ENCODE data around the gene JPH2. TPM values are rescaled to one million over a fixed set of nuclear protein-coding genes. Genes with fewer than 3 reads are reported as not detected.

JPH2 gene
- total and polyA plus RNA-seq, 2 of the 4 experiments (the other 2 are of a cell fraction), result 0.44 to 0.54 TPM

DNA sequence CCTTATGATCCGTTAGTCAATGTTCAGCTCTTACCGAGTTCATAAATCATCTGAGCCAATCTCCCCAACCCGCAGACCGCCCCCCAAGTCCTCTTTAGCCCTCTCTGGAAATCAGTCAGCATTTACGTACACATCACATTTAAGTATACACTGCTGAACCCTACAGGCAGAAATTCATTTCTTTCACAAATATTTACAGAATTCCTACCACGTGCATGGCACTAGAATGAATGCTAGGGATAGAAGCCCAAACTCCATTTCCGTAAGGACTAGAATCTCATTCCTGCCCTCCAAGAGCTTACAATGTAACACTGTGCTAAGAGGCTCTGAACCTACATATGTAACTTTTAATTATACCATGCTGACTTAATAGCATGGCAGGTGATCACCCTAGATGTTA, 21.8 kb upstream of the JPH2 start:
- peak overlapping the region; percentile 39; the same call in 1 of the 2 replicates for H3K27ac ChIP-seq (ENCODE audit: insufficient read depth, low read length)
- dilution Hi-C loops (cut with HindIII; ENCODE audit: low sequenced_read_pairs, unreplicated experiment), result no loop called here
- no peak overlapping the region for H2AFZ ChIP-seq (replicated peaks; ENCODE audit: low read length, poor library complexity)
- no peaks in the 10 kb centered on the region for H3K9me3 ChIP-seq (ENCODE audit: control insufficient read depth, insufficient read depth, low read length)
- H2AK9ac ChIP-seq (replicated peaks; ENCODE audit: low read depth, low read length, poor library complexity), result no peak overlapping the region
- H3K4me2 ChIP-seq (ENCODE audit: low read depth, low read length), result peak overlapping the region; percentile 95
- intact Hi-C loops (cut with micrococcal nuclease), result loop anchor here (10.0 kb wide), 1 partner anchor 754 kb away; the partner anchor contains the start of gene SRSF6
- peak overlapping the region; percentile 75 for H3K9ac ChIP-seq (ENCODE audit: low read depth, low read length)
- peak overlapping the region; percentile 32; the same call in 1 of the 2 replicates for H2BK20ac ChIP-seq (ENCODE audit: low read depth, low read length)
- in situ Hi-C loops (cut with MboI; ENCODE audit: low sequenced_read_pairs), result no loop called here
- no peak overlapping the region for H2BK120ac ChIP-seq (ENCODE audit: low read depth, low read length)
- ChIA-PET CTCF (interaction anchor here (1.1 kb wide), 1 partner anchor 8 kb away, joined by 3 read pairs; no protein-coding TSS in a partner anchor), POLR2A (ENCODE audit: unreplicated experiment) (interaction anchor here (0.7 kb wide), 1 partner anchor 54 kb away, joined by 3 read pairs; no protein-coding TSS in a partner anchor)
- H3K9me1 ChIP-seq (ENCODE audit: insufficient read depth, low read length), result peaks cover 14% of the 10 kb centered on the region
- H3K27me3 ChIP-seq (ENCODE audit: control insufficient read depth, insufficient read depth, low read length), result no peaks in the 10 kb centered on the region
- peak overlapping the region; percentile 12; the same call in 1 of the 2 replicates for H3K4ac ChIP-seq (ENCODE audit: low read depth, low read length)
- H3K18ac ChIP-seq (ENCODE audit: low read depth, low read length), result peak overlapping the region; percentile 2; the same call in 1 of the 2 replicates
- peak overlapping the region; percentile 73 for H2BK5ac ChIP-seq (ENCODE audit: low read depth, low read length, poor library complexity, severe bottlenecking)
- H3K14ac ChIP-seq (replicated peaks; ENCODE audit: low read depth, low read length), result 0 out of 2 replicates have a peak overlapping the region, but pooled peaks have one; percentile 23
- DNase-seq (peak; percentile 66), ATAC-seq (ENCODE audit: low read depth) (peak; percentile 7)
- H3K36me3 ChIP-seq (ENCODE audit: control insufficient read depth, insufficient read depth, low read length), result peaks cover 13% of the 10 kb centered on the region
- no peak overlapping the region for H4K5ac ChIP-seq (ENCODE audit: low read depth, low read length)
- H3K4me3 ChIP-seq (ENCODE audit: insufficient read depth, low read depth, low read length), result peak overlapping the region; percentile 77
- peaks cover 10% of the 10 kb centered on the region for H3K4me1 ChIP-seq (ENCODE audit: control insufficient read depth, insufficient read depth, low read length)
- peaks cover 3 to 51% of the 10 kb centered on the region in 2 experiments; a peak in 3 of 4 replicates for H3K79me1 ChIP-seq (ENCODE audit: low read depth in 1 of 2, low read length in 2 of 2)
- H4K20me1 ChIP-seq (ENCODE audit: insufficient read depth, low read length), result peaks cover 22% of the 10 kb centered on the region
- no CpG with 5 or more reads among the region's 7 CpGs for WGBS, 2 experiments (ENCODE audit: extremely low coverage in 2 of 2, insufficient read length in 1 of 2)
- H4K91ac ChIP-seq (ENCODE audit: insufficient read depth, low read depth, low read length), result no peak overlapping the region
- H3K56ac ChIP-seq (ENCODE audit: extremely low read depth, insufficient read depth, low read length), result no peak overlapping the region
- H2AK5ac ChIP-seq (ENCODE audit: low read depth, low read length), result no peak overlapping the region; the same call in 1 of the 2 replicates
- BruUV-seq (replicated peaks), result no TSS peak
- H4K8ac ChIP-seq (ENCODE audit: low read depth in 2 of 2, low read length in 2 of 2), result no peak overlapping the region
- no peak overlapping the region for H2BK15ac ChIP-seq (ENCODE audit: low read depth, low read length)
- peak overlapping the region; percentile 41; the same call in 1 of the 2 replicates for H3K23ac ChIP-seq (ENCODE audit: low read depth, low read length)
- no peak; the same call in 1 of the 2 replicates for TF ChIP-seq MAZ (IDR thresholded peaks at IDR 0.05; ENCODE audit: borderline replicate concordance, low read depth, low read length)
- no peak for TF ChIP-seq NFE2L2 (IDR thresholded peaks at IDR 0.05; ENCODE audit: low read depth, low read length)
- TF ChIP-seq SMC3 (IDR thresholded peaks at IDR 0.05; ENCODE audit: low read depth, low read length), result no peak
- TF ChIP-seq CEBPB (IDR thresholded peaks at IDR 0.05; ENCODE audit: low read depth, low read length), result no peak
- TF ChIP-seq, protein P1, sequence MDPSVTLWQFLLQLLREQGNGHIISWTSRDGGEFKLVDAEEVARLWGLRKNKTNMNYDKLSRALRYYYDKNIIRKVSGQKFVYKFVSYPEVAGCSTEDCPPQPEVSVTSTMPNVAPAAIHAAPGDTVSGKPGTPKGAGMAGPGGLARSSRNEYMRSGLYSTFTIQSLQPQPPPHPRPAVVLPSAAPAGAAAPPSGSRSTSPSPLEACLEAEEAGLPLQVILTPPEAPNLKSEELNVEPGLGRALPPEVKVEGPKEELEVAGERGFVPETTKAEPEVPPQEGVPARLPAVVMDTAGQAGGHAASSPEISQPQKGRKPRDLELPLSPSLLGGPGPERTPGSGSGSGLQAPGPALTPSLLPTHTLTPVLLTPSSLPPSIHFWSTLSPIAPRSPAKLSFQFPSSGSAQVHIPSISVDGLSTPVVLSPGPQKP (IDR thresholded peaks at IDR 0.05; ENCODE audit: borderline replicate concordance, low read depth, low read length), result no peak
- TF ChIP-seq RAD21 (IDR thresholded peaks at IDR 0.05; ENCODE audit: low read length), result 0 out of 2 replicates have a peak, but pooled peaks have one; percentile 21
- no peak for TF ChIP-seq RCOR1 (IDR thresholded peaks at IDR 0.05; ENCODE audit: insufficient replicate concordance, low read length)
- no peak for TF ChIP-seq CHD1 (IDR thresholded peaks at IDR 0.05; ENCODE audit: low read depth, low read length)
- TF ChIP-seq BHLHE40 (IDR thresholded peaks at IDR 0.05; ENCODE audit: low read depth, low read length), result peak; percentile 53; the same call in 1 of the 2 replicates
- TF ChIP-seq POLR2A (IDR thresholded peaks at IDR 0.05; ENCODE audit: low read depth, low read length), result no peak; the same call in 1 of the 2 replicates
- TF ChIP-seq, protein P2, sequence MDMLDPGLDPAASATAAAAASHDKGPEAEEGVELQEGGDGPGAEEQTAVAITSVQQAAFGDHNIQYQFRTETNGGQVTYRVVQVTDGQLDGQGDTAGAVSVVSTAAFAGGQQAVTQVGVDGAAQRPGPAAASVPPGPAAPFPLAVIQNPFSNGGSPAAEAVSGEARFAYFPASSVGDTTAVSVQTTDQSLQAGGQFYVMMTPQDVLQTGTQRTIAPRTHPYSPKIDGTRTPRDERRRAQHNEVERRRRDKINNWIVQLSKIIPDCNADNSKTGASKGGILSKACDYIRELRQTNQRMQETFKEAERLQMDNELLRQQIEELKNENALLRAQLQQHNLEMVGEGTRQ (IDR thresholded peaks at IDR 0.05; ENCODE audit: low read depth, low read length), result peak; percentile 10; the same call in 1 of the 2 replicates
- peak; percentile 80; the same call in 1 of the 2 replicates for TF ChIP-seq MXI1 (IDR thresholded peaks at IDR 0.05; ENCODE audit: borderline replicate concordance, low read depth, low read length)
- TF ChIP-seq MAFK (IDR thresholded peaks at IDR 0.05; ENCODE audit: low read depth, low read length), result no peak
- no peak for TF ChIP-seq RFX5 (IDR thresholded peaks at IDR 0.05; ENCODE audit: low read depth, low read length)
- TF ChIP-seq, protein P3, sequence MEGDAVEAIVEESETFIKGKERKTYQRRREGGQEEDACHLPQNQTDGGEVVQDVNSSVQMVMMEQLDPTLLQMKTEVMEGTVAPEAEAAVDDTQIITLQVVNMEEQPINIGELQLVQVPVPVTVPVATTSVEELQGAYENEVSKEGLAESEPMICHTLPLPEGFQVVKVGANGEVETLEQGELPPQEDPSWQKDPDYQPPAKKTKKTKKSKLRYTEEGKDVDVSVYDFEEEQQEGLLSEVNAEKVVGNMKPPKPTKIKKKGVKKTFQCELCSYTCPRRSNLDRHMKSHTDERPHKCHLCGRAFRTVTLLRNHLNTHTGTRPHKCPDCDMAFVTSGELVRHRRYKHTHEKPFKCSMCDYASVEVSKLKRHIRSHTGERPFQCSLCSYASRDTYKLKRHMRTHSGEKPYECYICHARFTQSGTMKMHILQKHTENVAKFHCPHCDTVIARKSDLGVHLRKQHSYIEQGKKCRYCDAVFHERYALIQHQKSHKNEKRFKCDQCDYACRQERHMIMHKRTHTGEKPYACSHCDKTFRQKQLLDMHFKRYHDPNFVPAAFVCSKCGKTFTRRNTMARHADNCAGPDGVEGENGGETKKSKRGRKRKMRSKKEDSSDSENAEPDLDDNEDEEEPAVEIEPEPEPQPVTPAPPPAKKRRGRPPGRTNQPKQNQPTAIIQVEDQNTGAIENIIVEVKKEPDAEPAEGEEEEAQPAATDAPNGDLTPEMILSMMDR (conservative IDR thresholded peaks at IDR 0.05; ENCODE audit: low read depth, low read length), result peak; percentile 30; the same call in 1 of the 2 replicates
